Measurements from ENCODE around the gene CDK5RAP3.
"Not testable (repeated sequence)": the region's sequence is repeated elsewhere in the genome, so short reads cannot be mapped to it uniquely, and the experiment has no call there.

CDK5RAP3 gene

GRCh38 chr17:47931848-47932247 lies 39.1 kb upstream of the CDK5RAP3 start:
- no peak overlapping the region for H3K4me3 ChIP-seq (ENCODE audit: low read length)
- DNase-seq (ENCODE audit: low read depth): no peak
- TF ChIP-seq CTCF (conservative IDR thresholded peaks at IDR 0.05; ENCODE audit: low read length): no peak

GRCh38 chr17:47934856-47935255 lies 36.1 kb upstream of the CDK5RAP3 start:
- H3K4me3 ChIP-seq (ENCODE audit: low read length): no peak overlapping the region
- DNase-seq (ENCODE audit: low read depth): peak; percentile 15
- TF ChIP-seq CTCF (conservative IDR thresholded peaks at IDR 0.05; ENCODE audit: low read length): no peak

GRCh38 chr17:47935468-47935867 lies 35.4 kb upstream of the CDK5RAP3 start:
- H3K4me3 ChIP-seq (ENCODE audit: low read length); DNase-seq (ENCODE audit: low read depth): not testable (repeated sequence)

- H3K4me3 ChIP-seq (ENCODE audit: low read length): no peak overlapping the region
- no peak for TF ChIP-seq CTCF (conservative IDR thresholded peaks at IDR 0.05; ENCODE audit: low read length)
- DNase-seq (ENCODE audit: low read depth): peak; percentile 80
Measured at GRCh38 chr17:47935961-47936360, 35.0 kb upstream of the CDK5RAP3 start.

GRCh38 chr17:47937941-47938340 lies 33.0 kb upstream of the CDK5RAP3 start:
- DNase-seq (ENCODE audit: low read depth): no peak
- TF ChIP-seq CTCF (conservative IDR thresholded peaks at IDR 0.05; ENCODE audit: low read length): no peak
- H3K4me3 ChIP-seq (ENCODE audit: low read length): no peak overlapping the region

GRCh38 chr17:47941246-47942095 lies 29.4 kb upstream of the CDK5RAP3 start, which contains the start of gene PNPO:
TSS of gene PNPO (plus strand) at chr17:47941571. CDS start at chr17:47941676, 105 bp downstream.
- DNase-seq (ENCODE audit: low read depth): peak; percentile 98
- H3K4me3 ChIP-seq (ENCODE audit: low read length): peak within 1 kb of the TSS; percentile 88
- TF ChIP-seq CTCF (conservative IDR thresholded peaks at IDR 0.05; ENCODE audit: low read length): no peak

GRCh38 chr17:47942096-47942510 lies 28.8 kb upstream of the CDK5RAP3 start:
- no peak for TF ChIP-seq CTCF (conservative IDR thresholded peaks at IDR 0.05; ENCODE audit: low read length)
- peak overlapping the region; percentile 88 for H3K4me3 ChIP-seq (ENCODE audit: low read length)

More at GRCh38 chr17:47942096-47942510, 28.8 kb upstream of the CDK5RAP3 start:
- no peak for DNase-seq (ENCODE audit: low read depth)
